Gastroesophageal sphincter (tissue), 4 donors: ENCODE measurements around the gene AFAP1. TPM values are rescaled to one million over a fixed set of nuclear protein-coding genes. Genes with fewer than 3 reads are reported as not detected.

ENCODE experiments used
- ATAC-seq: fragments of 150-250 bp; one replicate; pipeline ENCODE4 v1.9.1; 2016; ENCODE audit warnings: mild to moderate bottlenecking, moderate library complexity
- H3K27ac ChIP-seq, 4 donors: fragments of 200-600 bp; sonication (generic) in 3 of 4; 1 replicate in 3 of 4; 2 replicates in 1 of 4; pipeline ENCODE4 v1.5.1; 2016 to 2019
- H3K27me3 ChIP-seq: fragments of 200-600 bp; sonication (generic); one replicate; pipeline ENCODE4 v1.5.1; 2019
- H3K36me3 ChIP-seq, 2 donors: fragments of 200-600 bp; sonication (generic); one replicate each; pipeline ENCODE4 v1.5.1; 2019; ENCODE audit warnings: control low read depth in 1 of 2
- H3K4me1 ChIP-seq, 3 donors: fragments of 200-600 bp; sonication (generic); 1 replicate in 2 of 3; 2 replicates in 1 of 3; pipeline ENCODE4 v1.5.1; 2016 to 2019; ENCODE audit warnings: control low read depth in 2 of 3
- H3K4me3 ChIP-seq, 2 donors: fragments of 200-600 bp; sonication (generic); one replicate each; pipeline ENCODE4 v1.5.1; 2019; ENCODE audit warnings: mild to moderate bottlenecking in 1 of 2, moderate library complexity in 1 of 2
- H3K9me3 ChIP-seq, 3 donors: fragments of 200-600 bp; sonication (generic); one replicate each; pipeline ENCODE4 v1.5.1; 2017 to 2019; ENCODE audit warnings: control low read depth in 2 of 3
- EP300 ChIP-seq: sonication (generic); formaldehyde crosslinking; IDR thresholded peaks from one replicate; pipeline ENCODE4 v1.6.1; 2017; ENCODE audit warnings: antibody characterized with exemption, mild to moderate bottlenecking
- POLR2A ChIP-seq, 2 donors: fragments of 450-650 bp; IDR thresholded peaks; one replicate each; pipeline ENCODE4 v1.6.1; 2017; ENCODE audit warnings: antibody characterized with exemption in 2 of 2, mild to moderate bottlenecking in 2 of 2, moderate library complexity in 1 of 2
- POLR2AphosphoS5 ChIP-seq: sonication (generic); formaldehyde crosslinking; IDR thresholded peaks from one replicate; pipeline ENCODE4 v1.6.1; 2017; ENCODE audit warnings: antibody characterized with exemption
- WGBS, 2 donors: methylation state at CpG; one replicate each; pipeline ENCODE4 v1.1.5; 2018; ENCODE audit warnings: low coverage in 1 of 2; 5-methylcytosine and 5-hydroxymethylcytosine counted together
- total RNA-seq, 4 donors: library from RNA; depleted of rRNA; stranded (reverse); fragments of >200 nt; gene quantifications; one replicate each; pipeline ENCODE4 v1.1.0, GENCODE V29; 2016
- TF ChIP-seq, protein P1 (sequence below), 4 experiments: fragments of 200-600 bp in 2 of 4; fragments of 450-650 bp in 2 of 4; sonication (generic) in 1 of 4; IDR thresholded peaks; one replicate each; pipeline ENCODE4 v1.5.1; 2017 to 2019; ENCODE audit warnings: antibody characterized with exemption in 4 of 4, mild to moderate bottlenecking in 2 of 4, moderate library complexity in 2 of 4

The AFAP1 gene
- total RNA-seq, 4 donors from 2014 or later, result 32.0 to 79.7 (median 48.1) TPM

DNA sequence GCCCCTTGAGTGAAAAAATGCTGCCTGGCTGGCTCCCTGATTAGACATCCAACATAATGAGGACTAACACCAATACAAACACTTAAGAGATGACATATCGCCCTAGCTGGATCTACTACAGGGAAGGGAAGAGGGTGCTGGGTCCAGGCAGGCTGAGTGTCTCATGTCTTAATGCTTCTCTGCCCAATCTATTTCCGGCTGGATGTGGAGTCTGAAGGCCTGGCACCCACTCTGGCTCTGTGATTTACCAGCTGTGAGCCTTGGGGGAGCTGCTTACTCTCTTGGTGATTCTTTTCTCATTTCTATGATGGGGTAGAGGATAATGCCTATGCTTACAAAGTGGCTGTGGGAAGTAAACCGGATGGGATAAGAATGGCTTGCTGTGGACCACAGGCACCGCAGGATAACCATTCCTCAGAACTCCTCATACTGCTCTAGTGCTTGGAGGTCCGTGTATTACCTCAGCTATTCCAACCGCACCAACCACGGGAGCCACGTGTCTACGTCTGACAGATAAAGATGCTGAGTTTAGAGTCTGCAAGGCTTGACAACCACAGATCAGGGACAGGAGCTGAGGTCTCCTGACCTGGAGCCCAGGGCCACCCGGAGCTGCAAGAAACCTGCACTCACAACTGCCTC is 161.7 kb downstream of the AFAP1 start:
- no peak for TF ChIP-seq POLR2AphosphoS5
- TF ChIP-seq EP300, result no peak
- no peak for TF ChIP-seq POLR2A (IDR thresholded peaks at IDR 0.05)
- TF ChIP-seq, protein P1, sequence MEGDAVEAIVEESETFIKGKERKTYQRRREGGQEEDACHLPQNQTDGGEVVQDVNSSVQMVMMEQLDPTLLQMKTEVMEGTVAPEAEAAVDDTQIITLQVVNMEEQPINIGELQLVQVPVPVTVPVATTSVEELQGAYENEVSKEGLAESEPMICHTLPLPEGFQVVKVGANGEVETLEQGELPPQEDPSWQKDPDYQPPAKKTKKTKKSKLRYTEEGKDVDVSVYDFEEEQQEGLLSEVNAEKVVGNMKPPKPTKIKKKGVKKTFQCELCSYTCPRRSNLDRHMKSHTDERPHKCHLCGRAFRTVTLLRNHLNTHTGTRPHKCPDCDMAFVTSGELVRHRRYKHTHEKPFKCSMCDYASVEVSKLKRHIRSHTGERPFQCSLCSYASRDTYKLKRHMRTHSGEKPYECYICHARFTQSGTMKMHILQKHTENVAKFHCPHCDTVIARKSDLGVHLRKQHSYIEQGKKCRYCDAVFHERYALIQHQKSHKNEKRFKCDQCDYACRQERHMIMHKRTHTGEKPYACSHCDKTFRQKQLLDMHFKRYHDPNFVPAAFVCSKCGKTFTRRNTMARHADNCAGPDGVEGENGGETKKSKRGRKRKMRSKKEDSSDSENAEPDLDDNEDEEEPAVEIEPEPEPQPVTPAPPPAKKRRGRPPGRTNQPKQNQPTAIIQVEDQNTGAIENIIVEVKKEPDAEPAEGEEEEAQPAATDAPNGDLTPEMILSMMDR (IDR thresholded peaks at IDR 0.05), result no peak
- no peak for ATAC-seq
- Histone ChIP-seq H3K4me3 (no peak overlapping the region), H3K9me3 (no peaks in the 10 kb centered on the region), H3K27ac (peak overlapping the region in 3 of 4 donors; percentile 74 to 80 (median 77)), H3K27me3 (no peaks in the 10 kb centered on the region), H3K4me1 (peaks cover 0 to 61% (median 16%) of the 10 kb centered on the region in 3 donors), H3K36me3 (peaks cover 0 to 56% of the 10 kb centered on the region in 2 donors)
- 77 to 86% methylated on average over 3 to 4 of the region's 10 CpGs for WGBS, 2 donors

DNA sequence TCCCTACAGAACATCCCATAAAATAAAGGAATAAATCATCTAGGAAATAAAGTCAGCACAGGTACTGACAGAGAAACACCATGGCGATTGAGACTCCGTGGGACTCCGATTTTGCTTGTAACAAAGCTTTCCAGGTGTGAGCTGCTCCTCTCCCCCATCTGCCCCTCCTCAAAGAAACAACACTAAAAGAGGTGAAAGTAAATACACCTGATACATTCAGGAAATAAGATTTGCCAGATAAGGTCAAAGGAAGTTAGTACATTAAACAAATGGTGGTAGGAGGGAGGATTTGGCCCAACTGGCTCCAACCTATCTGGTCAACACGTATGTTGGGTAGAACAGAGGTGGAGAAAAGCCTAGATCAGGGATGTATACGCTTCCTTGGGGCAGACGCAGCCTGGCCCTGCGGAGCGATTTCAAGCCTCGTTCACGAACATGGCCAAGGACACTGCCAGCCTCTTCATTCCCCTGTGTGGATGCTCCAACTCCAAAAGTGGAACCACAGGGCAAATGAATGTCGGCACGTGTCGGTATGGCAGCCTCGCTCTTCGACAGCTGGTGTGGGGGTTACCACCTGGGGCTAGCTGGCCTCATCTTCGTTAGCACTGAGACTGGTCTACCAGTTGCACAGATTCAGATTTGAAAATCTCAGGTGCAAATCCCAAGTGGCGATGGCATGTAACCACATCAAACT is 162.5 kb downstream of the AFAP1 start:
- H3K9me3 ChIP-seq, result no peaks in the 10 kb centered on the region
- H3K4me3 ChIP-seq, result no peak overlapping the region
- no peak for TF ChIP-seq POLR2AphosphoS5
- TF ChIP-seq, protein P1 (IDR thresholded peaks at IDR 0.05), result no peak
- TF ChIP-seq POLR2A (IDR thresholded peaks at IDR 0.05), result no peak
- TF ChIP-seq EP300, result no peak
- ATAC-seq, result no peak
- no peak overlapping the region for H3K27ac ChIP-seq
- peaks cover 0 to 61% (median 14%) of the 10 kb centered on the region in 3 donors for H3K4me1 ChIP-seq
- H3K27me3 ChIP-seq, result no peaks in the 10 kb centered on the region
- 90 to 96% methylated on average over 12 to 14 of the region's 17 CpGs for WGBS, 2 donors
- H3K36me3 ChIP-seq, result peaks cover 0 to 64% of the 10 kb centered on the region in 2 donors

DNA sequence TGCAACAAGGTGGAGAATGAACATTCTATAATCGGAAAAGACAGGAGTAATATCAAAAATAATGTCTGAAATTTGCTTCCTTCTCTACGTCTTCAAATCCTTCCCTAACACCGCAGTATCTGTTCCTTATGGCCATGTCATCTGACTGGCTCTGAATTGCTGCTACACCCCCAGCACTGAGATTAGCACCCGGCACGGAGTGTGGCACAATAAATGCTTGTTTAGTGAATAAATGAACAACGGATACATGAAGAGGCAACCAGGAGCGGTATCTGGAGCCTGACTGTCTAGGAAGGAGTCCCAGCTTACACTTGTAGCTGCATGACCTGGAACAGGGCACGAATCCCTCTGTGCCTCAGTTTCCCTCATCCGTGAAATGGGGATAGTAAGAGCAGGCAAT is 164.3 kb downstream of the AFAP1 start:
- ATAC-seq, result no peak
- Histone ChIP-seq H3K27ac (no peak overlapping the region), H3K36me3 (peaks cover 0 to 82% of the 10 kb centered on the region in 2 donors), H3K27me3 (no peaks in the 10 kb centered on the region), H3K9me3 (no peaks in the 10 kb centered on the region), H3K4me1 (peaks cover 0 to 61% (median 3%) of the 10 kb centered on the region in 3 donors), H3K4me3 (no peak overlapping the region)
- WGBS, 2 donors, result 72 to 78% methylated on average over 4 to 8 of the region's 9 CpGs
- TF ChIP-seq, protein P1 (IDR thresholded peaks at IDR 0.05), result no peak
- no peak for TF ChIP-seq POLR2A (IDR thresholded peaks at IDR 0.05)
- TF ChIP-seq POLR2AphosphoS5, result no peak

DNA sequence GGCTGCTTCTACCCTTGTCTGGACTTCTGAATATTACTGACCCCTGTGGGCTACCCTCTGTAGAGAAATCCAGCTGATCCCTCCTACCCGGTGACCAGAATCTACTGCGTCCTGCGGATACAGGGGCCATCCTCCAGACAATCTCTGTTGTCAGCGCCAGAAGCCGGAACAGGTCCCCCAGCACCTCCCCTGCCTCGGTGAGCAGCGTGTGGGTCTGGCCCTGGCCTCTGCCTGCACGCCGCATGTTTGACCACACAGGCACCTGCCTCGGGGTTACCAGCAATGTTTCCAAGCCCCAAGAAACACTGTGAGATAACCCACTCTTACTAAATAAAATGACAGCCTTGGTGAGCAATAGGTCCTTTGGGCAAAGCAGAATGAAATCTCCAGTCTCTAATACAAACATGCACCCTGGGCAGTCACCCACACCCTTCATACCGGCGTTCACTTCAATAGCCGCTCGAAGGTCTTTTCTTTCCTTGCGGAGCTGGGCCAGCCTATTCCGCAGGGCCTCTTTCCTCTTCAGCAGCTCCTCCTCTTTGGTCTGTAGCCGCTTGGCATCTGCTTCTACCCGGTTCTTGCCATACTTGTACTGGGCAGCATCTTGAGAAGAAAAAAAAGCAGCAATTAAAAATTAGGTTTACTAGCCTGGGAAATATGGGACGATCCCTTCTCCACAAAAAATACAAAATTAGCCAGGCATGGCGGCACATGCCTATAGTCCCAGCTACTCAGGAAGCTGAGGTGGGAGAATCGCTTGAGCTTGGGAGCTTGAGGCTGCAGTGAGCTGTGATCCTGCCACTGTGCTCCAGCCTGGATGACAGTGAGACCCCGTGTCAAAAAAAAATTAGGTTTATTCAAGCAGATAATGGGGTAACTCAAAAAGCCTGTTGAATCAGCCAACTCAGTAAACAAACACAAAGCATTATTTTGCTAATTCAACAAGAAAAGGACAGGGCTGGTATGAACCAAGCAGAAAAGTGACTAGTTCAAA is 165.1 kb downstream of the AFAP1 start:
- ATAC-seq, result no peak
- WGBS, 2 donors, result 80 to 85% methylated on average over 9 to 14 of the region's 22 CpGs
- Histone ChIP-seq H3K27me3 (no peaks in the 10 kb centered on the region), H3K4me3 (no peak overlapping the region), H3K9me3 (no peaks in the 10 kb centered on the region), H3K36me3 (peaks cover 0 to 90% of the 10 kb centered on the region in 2 donors), H3K4me1 (peaks cover 0 to 61% (median 7%) of the 10 kb centered on the region in 3 donors), H3K27ac (no peak overlapping the region)
- TF ChIP-seq POLR2AphosphoS5 (no peak), POLR2A (IDR thresholded peaks at IDR 0.05) (no peak), EP300 (no peak)
- TF ChIP-seq, protein P1 (IDR thresholded peaks at IDR 0.05), result no peak
